ENCODE data around the gene ERO1B. TPM values are rescaled to one million over a fixed set of nuclear protein-coding genes. Genes with fewer than 3 reads are reported as not detected.

ERO1B gene
- total RNA-seq, 1 experiment from 2014 or later: 3.2 TPM

- TF ChIP-seq ZBTB43 (CRISPR knock-in tag; IDR thresholded peaks at IDR 0.05): no peak
- TF ChIP-seq RELA (CRISPR knock-in tag; IDR thresholded peaks at IDR 0.05; ENCODE audit: borderline replicate concordance): no peak
- no peak for TF ChIP-seq EMX1 (CRISPR knock-in tag; IDR thresholded peaks at IDR 0.05)
- no peak for TF ChIP-seq JAZF1 (CRISPR knock-in tag; IDR thresholded peaks at IDR 0.05)
- no peak for TF ChIP-seq NR3C1 (CRISPR knock-in tag; conservative IDR thresholded peaks at IDR 0.05; ENCODE audit: low read depth)
- no peak for TF ChIP-seq NFYB (CRISPR knock-in tag; conservative IDR thresholded peaks at IDR 0.05; ENCODE audit: low read depth)
Observed at GRCh38 chr1:236175642-236176336, 106.0 kb downstream of the ERO1B start (continued).

- H3K4me3 Mint-ChIP-seq: no peak overlapping the region
- peak; percentile 50 for ATAC-seq
- no peaks in the 10 kb centered on the region for H3K9me3 Mint-ChIP-seq
- ChIA-PET CTCF (interaction anchor here (0.9 kb wide), 1 partner anchor 279 kb away, joined by 8 read pairs; no protein-coding TSS in a partner anchor), POLR2A (no interaction called here)
- H3K36me3 Mint-ChIP-seq: no peaks in the 10 kb centered on the region
- H3K4me1 Mint-ChIP-seq: peaks cover 14% of the 10 kb centered on the region
- no peaks in the 10 kb centered on the region for H3K27me3 Mint-ChIP-seq (ENCODE audit: low read depth)
- no peak for DNase-seq (ENCODE audit: low spot score)
- TF ChIP-seq ELF4 (CRISPR knock-in tag; IDR thresholded peaks at IDR 0.05; ENCODE audit: low read depth) (no peak), ERG (CRISPR knock-in tag; IDR thresholded peaks at IDR 0.05) (no peak), JAZF1 (CRISPR knock-in tag; IDR thresholded peaks at IDR 0.05) (no peak), ZMAT4 (CRISPR knock-in tag; IDR thresholded peaks at IDR 0.05) (no peak), ZNF423 (CRISPR knock-in tag; IDR thresholded peaks at IDR 0.05) (no peak), ZNF416 (CRISPR knock-in tag; IDR thresholded peaks at IDR 0.05) (no peak), MXD4 (CRISPR knock-in tag; IDR thresholded peaks at IDR 0.05; ENCODE audit: borderline replicate concordance) (no peak), GRHL2 (CRISPR knock-in tag; IDR thresholded peaks at IDR 0.05; ENCODE audit: insufficient replicate concordance, severe bottlenecking) (no peak), ZNF425 (CRISPR knock-in tag; conservative IDR thresholded peaks at IDR 0.05) (no peak), FOXP1 (CRISPR knock-in tag; IDR thresholded peaks at IDR 0.05; ENCODE audit: borderline replicate concordance) (no peak), EMX1 (CRISPR knock-in tag; IDR thresholded peaks at IDR 0.05) (no peak)
- H3K27ac Mint-ChIP-seq: no peak overlapping the region
Observed at GRCh38 chr1:236173174-236173767, 108.5 kb downstream of the ERO1B start.

- Mint-ChIP-seq H3K27ac (no peak overlapping the region), H3K36me3 (no peaks in the 10 kb centered on the region), H3K4me1 (peaks cover 14% of the 10 kb centered on the region), H3K27me3 (ENCODE audit: low read depth) (no peaks in the 10 kb centered on the region), H3K4me3 (no peak overlapping the region), H3K9me3 (no peaks in the 10 kb centered on the region)
- ATAC-seq: no peak
- no peak for DNase-seq (ENCODE audit: low spot score)
- TF ChIP-seq CREB1 (CRISPR knock-in tag; IDR thresholded peaks at IDR 0.05) (no peak), FOXP1 (CRISPR knock-in tag; IDR thresholded peaks at IDR 0.05; ENCODE audit: borderline replicate concordance) (no peak)
- ChIA-PET POLR2A (no interaction called here), CTCF (interaction anchor here (0.7 to 0.8 kb wide), 2 partner anchors 161 to 200 kb away, joined by 3 read pairs; no protein-coding TSS in a partner anchor)
Observed at GRCh38 chr1:236172041-236172579, 109.6 kb downstream of the ERO1B start.

Measured in WTC11 (cell line).